ENCODE data around the gene CCDC32.
A peak's percentile ranks its signal among the peaks of the same experiment; 100 is the strongest.

The CCDC32 gene

DNA sequence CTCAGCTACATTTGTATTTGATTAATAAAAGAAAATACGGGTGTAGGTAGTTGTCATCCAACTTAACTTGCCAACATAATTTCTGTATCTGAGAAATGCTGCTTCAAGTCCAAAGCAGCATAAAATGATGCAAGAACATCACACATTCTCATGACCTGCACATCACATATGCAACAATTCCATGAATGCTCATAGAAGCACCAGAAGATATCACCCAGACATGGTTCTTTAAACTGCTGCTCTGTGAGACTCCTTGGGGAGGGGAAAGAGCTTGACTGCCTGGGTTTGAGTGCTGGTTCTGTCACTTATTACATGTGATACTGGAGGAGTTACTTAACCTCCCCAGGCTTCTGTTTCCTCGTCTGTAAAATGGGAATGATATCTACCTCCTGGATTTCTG is 54.6 kb downstream of the CCDC32 start:
- H3K4me3 ChIP-seq (replicated peaks; ENCODE audit: low read depth, low read length) = no peak overlapping the region
- DNase-seq (ENCODE audit: extremely low read depth, low read depth) = no peak
- TF ChIP-seq, protein P1, sequence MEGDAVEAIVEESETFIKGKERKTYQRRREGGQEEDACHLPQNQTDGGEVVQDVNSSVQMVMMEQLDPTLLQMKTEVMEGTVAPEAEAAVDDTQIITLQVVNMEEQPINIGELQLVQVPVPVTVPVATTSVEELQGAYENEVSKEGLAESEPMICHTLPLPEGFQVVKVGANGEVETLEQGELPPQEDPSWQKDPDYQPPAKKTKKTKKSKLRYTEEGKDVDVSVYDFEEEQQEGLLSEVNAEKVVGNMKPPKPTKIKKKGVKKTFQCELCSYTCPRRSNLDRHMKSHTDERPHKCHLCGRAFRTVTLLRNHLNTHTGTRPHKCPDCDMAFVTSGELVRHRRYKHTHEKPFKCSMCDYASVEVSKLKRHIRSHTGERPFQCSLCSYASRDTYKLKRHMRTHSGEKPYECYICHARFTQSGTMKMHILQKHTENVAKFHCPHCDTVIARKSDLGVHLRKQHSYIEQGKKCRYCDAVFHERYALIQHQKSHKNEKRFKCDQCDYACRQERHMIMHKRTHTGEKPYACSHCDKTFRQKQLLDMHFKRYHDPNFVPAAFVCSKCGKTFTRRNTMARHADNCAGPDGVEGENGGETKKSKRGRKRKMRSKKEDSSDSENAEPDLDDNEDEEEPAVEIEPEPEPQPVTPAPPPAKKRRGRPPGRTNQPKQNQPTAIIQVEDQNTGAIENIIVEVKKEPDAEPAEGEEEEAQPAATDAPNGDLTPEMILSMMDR (IDR thresholded peaks at IDR 0.05; ENCODE audit: low read depth, low read length, missing control alignments) = no peak

GRCh38 chr15:40508216-40508615 is 56.6 kb downstream of the CCDC32 start:
- DNase-seq (ENCODE audit: extremely low read depth, low read depth) = no peak
- no peak overlapping the region for H3K4me3 ChIP-seq (replicated peaks; ENCODE audit: low read depth, low read length)
- TF ChIP-seq, protein P1 (IDR thresholded peaks at IDR 0.05; ENCODE audit: low read depth, low read length, missing control alignments) = no peak

- no peak for DNase-seq (ENCODE audit: extremely low read depth, low read depth)
- TF ChIP-seq, protein P1 (IDR thresholded peaks at IDR 0.05; ENCODE audit: low read depth, low read length, missing control alignments) = peak; percentile 74
- 0 out of 2 replicates have a peak overlapping the region, but pooled peaks have one; percentile 3 for H3K4me3 ChIP-seq (replicated peaks; ENCODE audit: low read depth, low read length)
Observed at GRCh38 chr15:40506964-40507571, 57.8 kb downstream of the CCDC32 start.
